Neural progenitor cell (in vitro differentiated cells): ENCODE results near the gene MARCO.
"Not testable (repeated sequence)": the region's sequence is repeated elsewhere in the genome, so short reads cannot be mapped to it uniquely, and the experiment has no call there.

ENCODE experiments used
- EZH2 ChIP-seq: fragments of 200-600 bp; sonication (generic); IDR thresholded peaks from 2 replicates; pipeline ENCODE4 v1.6.1; 2017; ENCODE audit warnings: antibody characterized with exemption, mild to moderate bottlenecking, moderate library complexity
- TF ChIP-seq, protein P1 (sequence below): fragments of 200-600 bp; sonication (generic); IDR thresholded peaks from 2 replicates; pipeline ENCODE4 v1.5.1; 2017; ENCODE audit warnings: antibody characterized with exemption, mild to moderate bottlenecking

DNA sequence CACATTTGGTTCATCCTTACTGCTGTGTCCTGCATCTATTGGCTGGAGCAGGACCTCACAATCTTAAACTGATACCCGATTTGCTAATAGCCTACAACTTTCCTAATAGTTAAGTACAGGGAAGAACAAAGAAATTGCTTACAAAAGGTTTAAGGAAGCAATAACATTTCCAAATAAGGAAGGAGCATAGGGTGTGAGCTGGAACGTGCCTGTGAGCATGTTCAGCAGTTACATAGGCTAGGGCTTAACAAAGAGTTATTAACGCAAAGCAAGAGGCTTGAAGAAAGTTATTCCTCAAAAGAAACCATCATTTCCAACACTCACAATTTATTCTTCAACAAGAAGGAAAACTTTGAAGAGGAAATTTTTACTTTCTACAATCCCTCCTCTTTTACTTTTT lies 6.3 kb downstream of the MARCO start:
- not testable (repeated sequence) for TF ChIP-seq EZH2
- TF ChIP-seq, protein P1, sequence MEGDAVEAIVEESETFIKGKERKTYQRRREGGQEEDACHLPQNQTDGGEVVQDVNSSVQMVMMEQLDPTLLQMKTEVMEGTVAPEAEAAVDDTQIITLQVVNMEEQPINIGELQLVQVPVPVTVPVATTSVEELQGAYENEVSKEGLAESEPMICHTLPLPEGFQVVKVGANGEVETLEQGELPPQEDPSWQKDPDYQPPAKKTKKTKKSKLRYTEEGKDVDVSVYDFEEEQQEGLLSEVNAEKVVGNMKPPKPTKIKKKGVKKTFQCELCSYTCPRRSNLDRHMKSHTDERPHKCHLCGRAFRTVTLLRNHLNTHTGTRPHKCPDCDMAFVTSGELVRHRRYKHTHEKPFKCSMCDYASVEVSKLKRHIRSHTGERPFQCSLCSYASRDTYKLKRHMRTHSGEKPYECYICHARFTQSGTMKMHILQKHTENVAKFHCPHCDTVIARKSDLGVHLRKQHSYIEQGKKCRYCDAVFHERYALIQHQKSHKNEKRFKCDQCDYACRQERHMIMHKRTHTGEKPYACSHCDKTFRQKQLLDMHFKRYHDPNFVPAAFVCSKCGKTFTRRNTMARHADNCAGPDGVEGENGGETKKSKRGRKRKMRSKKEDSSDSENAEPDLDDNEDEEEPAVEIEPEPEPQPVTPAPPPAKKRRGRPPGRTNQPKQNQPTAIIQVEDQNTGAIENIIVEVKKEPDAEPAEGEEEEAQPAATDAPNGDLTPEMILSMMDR: not testable (repeated sequence)
